ENCODE data around the gene AKNA. TPM values are rescaled to one million over a fixed set of nuclear protein-coding genes. Genes with fewer than 3 reads are reported as not detected.

Gene AKNA
- total RNA-seq (381 TPM), polyA plus RNA-seq (10 to 100 TPM; 11.9 to 16.6 (median 14.5) TPM)

DNA sequence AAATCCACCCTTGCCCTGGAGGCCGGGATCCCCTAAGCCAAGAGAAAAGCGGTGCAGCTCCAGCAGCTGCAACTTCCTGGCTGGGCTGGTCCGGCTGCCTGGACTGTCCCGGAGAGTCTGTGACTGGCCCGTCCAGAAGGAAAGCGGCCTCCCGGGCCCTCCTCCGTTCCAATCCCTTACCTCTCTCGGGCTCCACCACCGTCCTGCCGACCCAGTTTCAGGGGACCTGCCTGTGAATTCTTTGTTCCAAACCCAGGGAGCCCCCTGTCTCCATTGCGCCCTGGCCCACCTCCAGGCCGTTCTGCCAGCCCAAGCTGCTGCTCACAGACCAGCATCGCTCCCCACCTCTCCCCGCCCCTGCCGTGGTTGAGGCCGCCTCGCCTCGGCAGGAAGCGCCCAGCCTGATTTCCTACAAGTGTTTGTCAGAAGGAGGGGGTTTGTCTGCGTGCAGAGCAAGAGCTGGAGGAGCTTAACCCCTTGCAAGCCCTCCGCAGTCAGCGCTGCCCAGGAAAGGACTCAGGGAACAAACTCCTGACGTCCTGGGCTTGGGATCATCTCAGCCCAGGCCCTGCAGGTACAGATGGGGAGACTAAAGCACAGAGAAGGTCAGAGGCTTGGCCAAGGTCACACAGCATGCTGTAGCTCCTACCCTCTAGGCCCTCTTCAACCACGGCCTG lies at the start of gene AKNA:
Gene AKNA, minus strand, starts transcription at position 303 of the 677 bp plus-strand sequence. CDS start 6,649 bp downstream, outside the sequence.
- Histone ChIP-seq H3K27ac (ENCODE audit: insufficient read depth, low read length, poor library complexity, severe bottlenecking) (peak within 1 kb of the TSS; percentile 98), H3K36me3 (ENCODE audit: control insufficient read depth, insufficient read depth, low read length) (peaks cover 15% of the 10 kb centered on the region), H3K27me3 (ENCODE audit: control insufficient read depth, insufficient read depth, low read length) (no peaks in the 10 kb centered on the region), H3K4me3 (ENCODE audit: low read depth, low read length) (peak within 1 kb of the TSS; percentile 98), H3K9me3 (ENCODE audit: control insufficient read depth in 2 of 2, low read length in 2 of 2) (no peaks in the 10 kb centered on the region), H3K4me1 (ENCODE audit: control insufficient read depth, insufficient read depth, low read length, poor library complexity, severe bottlenecking) (peaks cover 80% of the 10 kb centered on the region)
- H3K4me3 Mint-ChIP-seq = peak within 1 kb of the TSS; percentile 93 to 99 (median 97)
- H3K4me1 Mint-ChIP-seq = peaks cover 9 to 74% (median 53%) of the 10 kb centered on the region in 4 donors
- DNase-seq = peak; percentile 71 to 93 (median 83)
- peak; percentile 54 to 55 for ATAC-seq (ENCODE audit: low read depth in 2 of 2)
- peak within 1 kb of the TSS; percentile 96 to 100 (median 97) for H3K27ac Mint-ChIP-seq
- peaks cover 0 to 2% (median 0%) of the 10 kb centered on the region in 7 donors for H3K9me3 Mint-ChIP-seq
- no peaks in the 10 kb centered on the region for H3K27me3 Mint-ChIP-seq
- peaks cover 36% of the 10 kb centered on the region for H3K36me3 Mint-ChIP-seq

GRCh38 chr9:114437401-114437893 lies 49.7 kb upstream of the AKNA start:
- H3K4me3 Mint-ChIP-seq = no peak overlapping the region
- no peaks in the 10 kb centered on the region for H3K27me3 Mint-ChIP-seq
- no peak for DNase-seq
- ATAC-seq (ENCODE audit: low read depth in 2 of 2) = no peak
- no peaks in the 10 kb centered on the region for H3K27me3 ChIP-seq (ENCODE audit: control insufficient read depth, insufficient read depth, low read length)
- H3K9me3 ChIP-seq (ENCODE audit: control insufficient read depth in 2 of 2, low read length in 2 of 2) = no peaks in the 10 kb centered on the region
- no peaks in the 10 kb centered on the region for H3K36me3 ChIP-seq (ENCODE audit: control insufficient read depth, insufficient read depth, low read length)
- peaks cover 0 to 4% (median 3%) of the 10 kb centered on the region in 4 donors for H3K4me1 Mint-ChIP-seq
- H3K36me3 Mint-ChIP-seq = no peaks in the 10 kb centered on the region
- H3K4me3 ChIP-seq (ENCODE audit: low read depth, low read length) = no peak overlapping the region
- H3K4me1 ChIP-seq (ENCODE audit: control insufficient read depth, insufficient read depth, low read length, poor library complexity, severe bottlenecking) = peaks cover 6% of the 10 kb centered on the region
- H3K27ac Mint-ChIP-seq = no peak overlapping the region
- no peak overlapping the region for H3K27ac ChIP-seq (ENCODE audit: insufficient read depth, low read length, poor library complexity, severe bottlenecking)
- H3K9me3 Mint-ChIP-seq = no peaks in the 10 kb centered on the region

DNA sequence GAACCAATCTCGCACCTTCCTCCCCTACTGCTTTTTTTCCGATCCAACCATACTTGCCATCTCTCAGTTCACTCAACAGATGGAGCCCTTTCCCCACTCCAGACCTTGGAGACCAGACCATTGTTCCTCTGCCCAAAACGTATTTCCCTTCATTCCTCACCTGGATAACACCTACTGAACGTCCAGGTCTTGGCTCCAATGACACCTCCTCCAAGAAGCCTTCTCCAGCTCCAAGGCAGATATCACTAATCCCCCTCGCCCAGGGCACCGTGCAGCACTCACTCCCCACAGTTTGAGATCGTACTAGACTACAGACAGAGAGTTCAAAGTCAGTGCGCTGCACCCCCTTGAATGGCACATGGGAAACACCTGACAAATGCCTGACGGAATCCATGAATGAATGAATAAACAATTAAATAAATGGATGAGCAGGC lies 47.1 kb upstream of the AKNA start:
- H3K4me1 Mint-ChIP-seq = peaks cover 0 to 6% (median 3%) of the 10 kb centered on the region in 4 donors
- Histone ChIP-seq H3K27me3 (ENCODE audit: control insufficient read depth, insufficient read depth, low read length) (no peaks in the 10 kb centered on the region), H3K9me3 (ENCODE audit: control insufficient read depth in 2 of 2, low read length in 2 of 2) (no peaks in the 10 kb centered on the region), H3K4me3 (ENCODE audit: low read depth, low read length) (no peak overlapping the region), H3K36me3 (ENCODE audit: control insufficient read depth, insufficient read depth, low read length) (no peaks in the 10 kb centered on the region), H3K27ac (ENCODE audit: insufficient read depth, low read length, poor library complexity, severe bottlenecking) (no peak overlapping the region), H3K4me1 (ENCODE audit: control insufficient read depth, insufficient read depth, low read length, poor library complexity, severe bottlenecking) (peaks cover 6% of the 10 kb centered on the region)
- peak in 1 of 2 donors; percentile 31 for ATAC-seq (ENCODE audit: low read depth in 2 of 2)
- no peaks in the 10 kb centered on the region for H3K36me3 Mint-ChIP-seq
- no peak overlapping the region for H3K27ac Mint-ChIP-seq
- DNase-seq = peak in 2 of 3 donors; percentile 20 to 36
- H3K4me3 Mint-ChIP-seq = no peak overlapping the region
- no peaks in the 10 kb centered on the region for H3K9me3 Mint-ChIP-seq
- H3K27me3 Mint-ChIP-seq = no peaks in the 10 kb centered on the region

DNA sequence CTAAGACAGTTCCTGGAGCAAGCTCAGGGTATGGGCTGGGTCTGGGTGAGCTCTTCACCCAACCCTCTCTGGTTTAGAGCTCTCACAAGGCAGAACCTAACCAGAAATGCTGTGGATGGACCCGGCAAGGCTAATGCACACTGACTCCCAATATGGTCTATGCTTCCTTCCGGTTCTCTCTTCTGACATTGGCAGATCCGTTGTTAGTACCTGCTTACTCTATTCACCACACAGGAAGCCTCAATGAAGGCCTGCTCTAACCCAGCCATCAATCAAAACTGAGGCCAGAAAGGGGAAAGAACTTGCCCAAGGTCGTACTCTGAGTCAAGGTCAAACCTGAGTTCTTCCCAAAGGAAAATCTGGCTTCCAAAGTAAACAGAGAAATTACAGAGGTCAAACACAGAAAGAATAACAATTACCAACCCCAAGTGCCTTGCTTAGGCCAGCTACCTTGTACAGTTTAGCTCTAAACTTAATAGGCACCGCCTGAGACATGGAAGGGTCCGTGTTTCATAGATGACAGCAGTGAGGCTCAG lies 46.0 kb upstream of the AKNA start:
- no peaks in the 10 kb centered on the region for H3K9me3 ChIP-seq (ENCODE audit: control insufficient read depth in 2 of 2, low read length in 2 of 2)
- H3K36me3 Mint-ChIP-seq = no peaks in the 10 kb centered on the region
- H3K4me1 ChIP-seq (ENCODE audit: control insufficient read depth, insufficient read depth, low read length, poor library complexity, severe bottlenecking) = peaks cover 6% of the 10 kb centered on the region
- H3K27ac ChIP-seq (ENCODE audit: insufficient read depth, low read length, poor library complexity, severe bottlenecking) = no peak overlapping the region
- no peak overlapping the region for H3K4me3 ChIP-seq (ENCODE audit: low read depth, low read length)
- no peaks in the 10 kb centered on the region for H3K27me3 Mint-ChIP-seq
- no peaks in the 10 kb centered on the region for H3K27me3 ChIP-seq (ENCODE audit: control insufficient read depth, insufficient read depth, low read length)
- peak in 1 of 2 donors; percentile 64 for ATAC-seq (ENCODE audit: low read depth in 2 of 2)
- peak in 1 of 3 donors; percentile 56 for DNase-seq
- peaks cover 0 to 6% (median 3%) of the 10 kb centered on the region in 4 donors for H3K4me1 Mint-ChIP-seq
- no peak overlapping the region for H3K4me3 Mint-ChIP-seq
- H3K9me3 Mint-ChIP-seq = no peaks in the 10 kb centered on the region
- H3K36me3 ChIP-seq (ENCODE audit: control insufficient read depth, insufficient read depth, low read length) = no peaks in the 10 kb centered on the region
- H3K27ac Mint-ChIP-seq = no peak overlapping the region

GRCh38 chr9:114433086-114433485 lies 45.3 kb upstream of the AKNA start:
- no peak overlapping the region for H3K27ac Mint-ChIP-seq
- H3K4me3 ChIP-seq (ENCODE audit: low read depth, low read length) = no peak overlapping the region
- peaks cover 6% of the 10 kb centered on the region for H3K4me1 ChIP-seq (ENCODE audit: control insufficient read depth, insufficient read depth, low read length, poor library complexity, severe bottlenecking)
- H3K36me3 ChIP-seq (ENCODE audit: control insufficient read depth, insufficient read depth, low read length) = no peaks in the 10 kb centered on the region
- no peak overlapping the region for H3K27ac ChIP-seq (ENCODE audit: insufficient read depth, low read length, poor library complexity, severe bottlenecking)
- H3K27me3 ChIP-seq (ENCODE audit: control insufficient read depth, insufficient read depth, low read length) = no peaks in the 10 kb centered on the region
- H3K4me1 Mint-ChIP-seq = peaks cover 0 to 6% (median 3%) of the 10 kb centered on the region in 4 donors
- DNase-seq (no peak), ATAC-seq (ENCODE audit: low read depth in 2 of 2) (no peak)
- no peak overlapping the region for H3K4me3 Mint-ChIP-seq
- no peaks in the 10 kb centered on the region for H3K9me3 ChIP-seq (ENCODE audit: control insufficient read depth in 2 of 2, low read length in 2 of 2)
- H3K27me3 Mint-ChIP-seq = no peaks in the 10 kb centered on the region
- no peaks in the 10 kb centered on the region for H3K36me3 Mint-ChIP-seq
- H3K9me3 Mint-ChIP-seq = no peaks in the 10 kb centered on the region

DNA sequence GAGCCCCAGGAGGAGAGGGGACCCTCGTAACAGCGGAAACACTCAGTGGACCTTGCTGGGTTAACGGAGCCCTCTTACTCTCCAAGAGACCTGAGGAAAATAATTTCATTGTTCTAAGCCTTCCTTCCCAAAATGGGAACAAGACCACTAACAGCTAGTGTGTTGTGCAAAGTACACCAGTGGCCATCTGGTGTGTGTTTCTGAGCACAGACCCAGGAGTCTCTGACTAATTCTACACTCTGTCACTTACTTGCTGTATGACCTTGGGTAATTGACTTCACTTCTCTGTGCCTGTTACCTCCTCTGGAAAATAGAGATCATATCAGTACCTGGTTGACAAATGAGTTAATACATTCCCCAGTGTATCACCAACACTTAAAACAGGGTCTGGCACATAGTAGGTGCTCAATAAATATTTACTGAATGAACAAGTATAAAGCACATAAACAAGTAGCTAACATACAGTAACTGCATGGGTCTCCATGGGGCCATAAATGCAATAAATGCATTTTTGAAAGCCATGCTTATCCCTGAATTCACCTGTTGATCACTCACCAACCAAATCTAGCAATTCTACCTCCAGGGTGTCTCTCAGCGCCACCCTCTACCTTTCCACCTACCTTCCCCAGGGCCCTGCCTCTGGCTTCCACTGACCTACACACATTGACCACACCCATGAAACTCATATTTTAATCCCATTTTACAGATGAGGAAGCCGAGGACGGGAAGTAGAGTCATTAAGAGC lies 44.7 kb upstream of the AKNA start:
- no peaks in the 10 kb centered on the region for H3K27me3 Mint-ChIP-seq
- no peak overlapping the region for H3K4me3 Mint-ChIP-seq
- no peak overlapping the region for H3K27ac ChIP-seq (ENCODE audit: insufficient read depth, low read length, poor library complexity, severe bottlenecking)
- no peaks in the 10 kb centered on the region for H3K36me3 ChIP-seq (ENCODE audit: control insufficient read depth, insufficient read depth, low read length)
- peaks cover 6% of the 10 kb centered on the region for H3K4me1 ChIP-seq (ENCODE audit: control insufficient read depth, insufficient read depth, low read length, poor library complexity, severe bottlenecking)
- ATAC-seq (ENCODE audit: low read depth in 2 of 2) = no peak
- no peak overlapping the region for H3K4me3 ChIP-seq (ENCODE audit: low read depth, low read length)
- H3K4me1 Mint-ChIP-seq = peaks cover 0 to 6% (median 3%) of the 10 kb centered on the region in 4 donors
- H3K36me3 Mint-ChIP-seq = no peaks in the 10 kb centered on the region
- no peaks in the 10 kb centered on the region for H3K27me3 ChIP-seq (ENCODE audit: control insufficient read depth, insufficient read depth, low read length)
- H3K9me3 Mint-ChIP-seq = no peaks in the 10 kb centered on the region
- H3K27ac Mint-ChIP-seq = no peak overlapping the region
- DNase-seq = no peak
- no peaks in the 10 kb centered on the region for H3K9me3 ChIP-seq (ENCODE audit: control insufficient read depth in 2 of 2, low read length in 2 of 2)

GRCh38 chr9:114431770-114432169 lies 44.0 kb upstream of the AKNA start:
- Histone ChIP-seq H3K4me1 (ENCODE audit: control insufficient read depth, insufficient read depth, low read length, poor library complexity, severe bottlenecking) (peaks cover 6% of the 10 kb centered on the region), H3K4me3 (ENCODE audit: low read depth, low read length) (no peak overlapping the region), H3K36me3 (ENCODE audit: control insufficient read depth, insufficient read depth, low read length) (no peaks in the 10 kb centered on the region), H3K27me3 (ENCODE audit: control insufficient read depth, insufficient read depth, low read length) (no peaks in the 10 kb centered on the region), H3K27ac (ENCODE audit: insufficient read depth, low read length, poor library complexity, severe bottlenecking) (no peak overlapping the region), H3K9me3 (ENCODE audit: control insufficient read depth in 2 of 2, low read length in 2 of 2) (no peaks in the 10 kb centered on the region)
- ATAC-seq (ENCODE audit: low read depth in 2 of 2) = no peak
- Mint-ChIP-seq H3K4me1 (peaks cover 0 to 6% (median 3%) of the 10 kb centered on the region in 4 donors), H3K27me3 (no peaks in the 10 kb centered on the region), H3K9me3 (no peaks in the 10 kb centered on the region), H3K36me3 (no peaks in the 10 kb centered on the region), H3K4me3 (no peak overlapping the region), H3K27ac (peak overlapping the region in 1 of 3 donors; percentile 48)
- DNase-seq = no peak

All from CD4-positive, CD25-positive, alpha-beta regulatory T cell (primary cell).